Esophagus muscularis mucosa (tissue), 4 donors: ENCODE data around the gene VCX3B.

Source experiments
- EP300 ChIP-seq: sonication (generic); formaldehyde crosslinking; IDR thresholded peaks from one replicate; pipeline ENCODE4 v1.6.1; 2017; ENCODE audit warnings: antibody characterized with exemption
- POLR2AphosphoS5 ChIP-seq, 2 donors: sonication (generic); formaldehyde crosslinking; IDR thresholded peaks; one replicate each; pipeline ENCODE4 v1.6.1; 2017; ENCODE audit warnings: antibody characterized with exemption in 2 of 2
- TF ChIP-seq, protein P1 (sequence below), 3 experiments: fragments of 200-600 bp in 2 of 3; fragments of 450-650 bp in 1 of 3; sonication (generic) in 2 of 3; IDR thresholded peaks; one replicate each; pipeline ENCODE4 v1.5.1; 2017 to 2019; ENCODE audit warnings: antibody characterized with exemption in 3 of 3, mild to moderate bottlenecking in 2 of 3, moderate library complexity in 1 of 3

DNA sequence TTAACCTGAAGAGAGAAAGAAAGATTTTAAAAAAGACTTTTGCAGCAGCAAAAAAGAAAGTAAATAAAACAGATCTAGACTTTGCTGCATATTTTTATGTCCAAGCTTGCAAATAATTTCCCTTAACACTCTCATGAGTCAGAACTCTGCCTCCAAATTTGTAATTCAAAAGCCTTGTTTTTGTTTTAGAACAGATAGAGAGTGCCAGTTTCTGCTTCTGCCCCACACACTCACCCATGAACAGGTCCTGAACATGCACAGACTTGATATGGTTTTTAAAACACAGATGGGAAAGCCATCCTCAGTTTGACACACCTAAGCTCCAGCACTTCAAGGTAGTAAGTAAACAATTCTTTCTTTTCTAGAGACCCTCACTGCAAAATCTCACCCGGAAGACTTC is 39.7 kb upstream of the VCX3B start:
- no peak for TF ChIP-seq EP300
- TF ChIP-seq, protein P1, sequence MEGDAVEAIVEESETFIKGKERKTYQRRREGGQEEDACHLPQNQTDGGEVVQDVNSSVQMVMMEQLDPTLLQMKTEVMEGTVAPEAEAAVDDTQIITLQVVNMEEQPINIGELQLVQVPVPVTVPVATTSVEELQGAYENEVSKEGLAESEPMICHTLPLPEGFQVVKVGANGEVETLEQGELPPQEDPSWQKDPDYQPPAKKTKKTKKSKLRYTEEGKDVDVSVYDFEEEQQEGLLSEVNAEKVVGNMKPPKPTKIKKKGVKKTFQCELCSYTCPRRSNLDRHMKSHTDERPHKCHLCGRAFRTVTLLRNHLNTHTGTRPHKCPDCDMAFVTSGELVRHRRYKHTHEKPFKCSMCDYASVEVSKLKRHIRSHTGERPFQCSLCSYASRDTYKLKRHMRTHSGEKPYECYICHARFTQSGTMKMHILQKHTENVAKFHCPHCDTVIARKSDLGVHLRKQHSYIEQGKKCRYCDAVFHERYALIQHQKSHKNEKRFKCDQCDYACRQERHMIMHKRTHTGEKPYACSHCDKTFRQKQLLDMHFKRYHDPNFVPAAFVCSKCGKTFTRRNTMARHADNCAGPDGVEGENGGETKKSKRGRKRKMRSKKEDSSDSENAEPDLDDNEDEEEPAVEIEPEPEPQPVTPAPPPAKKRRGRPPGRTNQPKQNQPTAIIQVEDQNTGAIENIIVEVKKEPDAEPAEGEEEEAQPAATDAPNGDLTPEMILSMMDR (IDR thresholded peaks at IDR 0.05): no peak
- TF ChIP-seq POLR2AphosphoS5 (IDR thresholded peaks at IDR 0.05): no peak
